Bronchial epithelial cell (primary cell): ENCODE data around the gene ZEB1. TPM values are rescaled to one million over a fixed set of nuclear protein-coding genes. Genes with fewer than 3 reads are reported as not detected.

ENCODE experiments used
- DNase-seq: peaks from one replicate; pipeline ENCODE4 v3.0.0-alpha.2; 2010; ENCODE audit warnings: low read depth
- FAIRE-seq: peaks from 2 replicates; lab custom pipeline; 2011; peaks lifted over from hg19 to GRCh38; lab: Jason Lieb, UNC
- H3K27me3 ChIP-seq: 2 replicates; pipeline ENCODE4 v1.5.1; 2011; ENCODE audit warnings: low read length; ENCODE audit not compliant: control insufficient read depth, insufficient read depth
- H3K36me3 ChIP-seq: 2 replicates; pipeline ENCODE4 v1.5.1; 2011; ENCODE audit warnings: low read length; ENCODE audit not compliant: control insufficient read depth, insufficient read depth
- H3K4me3 ChIP-seq: 2 replicates; pipeline ENCODE4 v1.5.1; 2011; ENCODE audit warnings: mild to moderate bottlenecking, low read depth, low read length, control low read depth
- CTCF ChIP-seq: IDR thresholded peaks from 2 replicates; pipeline ENCODE4 v1.5.1; 2011; ENCODE audit warnings: mild to moderate bottlenecking, moderate library complexity, low read length, control low read depth, inconsistent platforms; ENCODE audit not compliant: insufficient read depth, severe bottlenecking
- total RNA-seq: library from RNA; depleted of rRNA; stranded (reverse); fragments of >200 nt; gene quantifications from 2 replicates; pipeline ENCODE4 v1.2.1, GENCODE V29; 2014

Gene ZEB1
- total RNA-seq, 1 donor from 2014 or later: 2.6 TPM

- no peak for TF ChIP-seq CTCF
- FAIRE-seq: no peak
- Histone ChIP-seq H3K27me3 (no peaks in the 10 kb centered on the region), H3K4me3 (no peak overlapping the region), H3K36me3 (no peaks in the 10 kb centered on the region)
- DNase-seq: no peak
Observed at GRCh38 chr10:31280972-31281371, 38.0 kb upstream of the ZEB1 start.

- FAIRE-seq (no peak), DNase-seq (no peak)
- H3K27me3 ChIP-seq: no peaks in the 10 kb centered on the region
- no peak overlapping the region for H3K4me3 ChIP-seq
- no peaks in the 10 kb centered on the region for H3K36me3 ChIP-seq
- TF ChIP-seq CTCF: no peak
Observed at GRCh38 chr10:31288001-31288400, 31.0 kb upstream of the ZEB1 start.

GRCh38 chr10:31288962-31289361 is 30.1 kb upstream of the ZEB1 start:
- H3K4me3 ChIP-seq: no peak overlapping the region
- H3K27me3 ChIP-seq: no peaks in the 10 kb centered on the region
- no peaks in the 10 kb centered on the region for H3K36me3 ChIP-seq
- FAIRE-seq (no peak), DNase-seq (no peak)
- TF ChIP-seq CTCF: no peak

GRCh38 chr10:31290386-31290785 is 28.6 kb upstream of the ZEB1 start:
- DNase-seq (no peak), FAIRE-seq (peak; percentile 60)
- no peak overlapping the region for H3K4me3 ChIP-seq
- no peak for TF ChIP-seq CTCF
- no peaks in the 10 kb centered on the region for H3K27me3 ChIP-seq
- H3K36me3 ChIP-seq: no peaks in the 10 kb centered on the region

GRCh38 chr10:31291123-31291522 is 27.9 kb upstream of the ZEB1 start:
- DNase-seq (no peak), FAIRE-seq (no peak)
- no peak overlapping the region for H3K4me3 ChIP-seq
- H3K36me3 ChIP-seq: no peaks in the 10 kb centered on the region
- no peak for TF ChIP-seq CTCF
- no peaks in the 10 kb centered on the region for H3K27me3 ChIP-seq

GRCh38 chr10:31294558-31294957 is 24.5 kb upstream of the ZEB1 start:
- FAIRE-seq (no peak), DNase-seq (peak; percentile 89)
- H3K27me3 ChIP-seq: no peaks in the 10 kb centered on the region
- no peak overlapping the region for H3K4me3 ChIP-seq
- TF ChIP-seq CTCF: no peak
- no peaks in the 10 kb centered on the region for H3K36me3 ChIP-seq
